Activated CD8-positive, alpha-beta memory T cell treated with anti-CD3 and anti-CD28 coated beads, Interleukin-2, amount 50 U/mL, for 1 hour (primary cell): ENCODE measurements around the gene PODNL1.

Experiments used
- DNase-seq: peaks from one replicate; pipeline ENCODE4 v3.0.0-alpha.2; 2020; ENCODE audit errors: extremely low read depth

Gene PODNL1, protein sequence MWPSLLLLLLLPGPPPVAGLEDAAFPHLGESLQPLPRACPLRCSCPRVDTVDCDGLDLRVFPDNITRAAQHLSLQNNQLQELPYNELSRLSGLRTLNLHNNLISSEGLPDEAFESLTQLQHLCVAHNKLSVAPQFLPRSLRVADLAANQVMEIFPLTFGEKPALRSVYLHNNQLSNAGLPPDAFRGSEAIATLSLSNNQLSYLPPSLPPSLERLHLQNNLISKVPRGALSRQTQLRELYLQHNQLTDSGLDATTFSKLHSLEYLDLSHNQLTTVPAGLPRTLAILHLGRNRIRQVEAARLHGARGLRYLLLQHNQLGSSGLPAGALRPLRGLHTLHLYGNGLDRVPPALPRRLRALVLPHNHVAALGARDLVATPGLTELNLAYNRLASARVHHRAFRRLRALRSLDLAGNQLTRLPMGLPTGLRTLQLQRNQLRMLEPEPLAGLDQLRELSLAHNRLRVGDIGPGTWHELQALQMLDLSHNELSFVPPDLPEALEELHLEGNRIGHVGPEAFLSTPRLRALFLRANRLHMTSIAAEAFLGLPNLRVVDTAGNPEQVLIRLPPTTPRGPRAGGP

GRCh38 chr19:13938301-13939064 lies at the start of gene PODNL1:
Gene PODNL1 (minus strand): TSS chr19:13938417. CDS start chr19:13938181, 236 bp downstream.
- no peak for DNase-seq

DNA sequence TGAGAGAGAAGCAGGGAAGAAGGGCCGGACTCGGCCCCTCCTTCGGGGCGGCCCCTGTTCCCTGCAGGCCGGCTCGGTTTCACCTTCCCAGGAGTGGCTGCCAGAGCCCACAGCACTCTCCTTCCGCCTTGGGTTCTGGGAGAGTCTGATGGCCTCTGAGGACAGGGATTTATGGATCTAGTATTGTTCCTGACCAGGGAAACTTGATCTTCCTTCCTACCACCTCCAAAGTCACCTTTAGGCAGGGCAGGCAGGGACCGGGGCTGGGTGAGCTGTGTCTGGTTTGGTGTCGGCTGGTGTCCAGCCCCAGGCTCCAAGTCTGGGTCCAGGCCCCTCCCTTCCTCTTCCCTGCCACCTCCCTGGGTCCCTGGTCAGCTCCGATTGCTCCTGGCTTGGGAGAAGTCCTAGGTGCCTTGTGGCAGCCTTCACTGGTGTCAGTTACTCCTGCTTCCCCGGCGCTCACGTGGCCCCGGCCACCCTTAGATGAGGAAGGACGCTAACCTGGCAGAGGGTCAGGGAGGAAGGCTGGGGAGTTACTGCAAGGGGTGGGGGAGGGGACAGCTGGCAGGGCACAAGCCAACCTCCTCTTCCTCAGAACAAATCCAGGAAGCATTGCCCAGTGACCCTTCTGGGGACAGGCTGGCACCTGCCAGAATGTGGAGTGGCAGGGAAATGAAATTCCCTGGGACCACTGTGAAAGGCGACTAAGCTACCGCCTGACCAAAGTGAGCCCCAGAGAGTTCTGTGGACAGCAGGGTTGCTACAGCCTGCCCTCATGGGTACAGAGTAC lies 49.1 kb upstream of the PODNL1 start:
- DNase-seq, result no peak

DNA sequence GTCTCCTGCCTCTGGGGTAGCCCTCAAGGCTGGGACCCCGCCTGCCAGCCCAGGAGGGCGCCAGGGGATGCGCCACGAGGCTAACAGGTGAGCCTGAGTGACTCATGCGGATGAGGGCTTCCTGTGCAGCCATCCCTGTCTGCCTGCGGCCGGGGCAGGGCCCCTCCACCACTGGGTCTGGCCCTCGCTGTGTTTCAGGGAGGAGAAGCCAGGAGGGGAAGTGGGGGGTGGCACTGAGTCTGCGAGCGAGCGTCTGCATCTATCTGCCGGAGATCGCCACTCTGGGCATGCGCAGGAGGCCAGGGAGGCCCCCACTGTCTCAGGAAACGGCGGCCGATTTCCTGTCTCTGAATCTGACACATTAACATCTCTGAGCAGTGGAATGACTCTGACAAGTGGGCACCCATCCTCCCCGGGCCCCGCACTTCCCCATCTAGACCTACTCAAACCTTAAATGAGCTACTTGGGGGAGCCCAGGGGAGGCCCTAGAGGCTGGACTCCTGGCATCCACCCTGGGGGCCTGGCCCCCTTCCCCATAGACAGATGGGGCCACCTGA lies 48.2 kb upstream of the PODNL1 start:
- peak; percentile 100 for DNase-seq

DNA sequence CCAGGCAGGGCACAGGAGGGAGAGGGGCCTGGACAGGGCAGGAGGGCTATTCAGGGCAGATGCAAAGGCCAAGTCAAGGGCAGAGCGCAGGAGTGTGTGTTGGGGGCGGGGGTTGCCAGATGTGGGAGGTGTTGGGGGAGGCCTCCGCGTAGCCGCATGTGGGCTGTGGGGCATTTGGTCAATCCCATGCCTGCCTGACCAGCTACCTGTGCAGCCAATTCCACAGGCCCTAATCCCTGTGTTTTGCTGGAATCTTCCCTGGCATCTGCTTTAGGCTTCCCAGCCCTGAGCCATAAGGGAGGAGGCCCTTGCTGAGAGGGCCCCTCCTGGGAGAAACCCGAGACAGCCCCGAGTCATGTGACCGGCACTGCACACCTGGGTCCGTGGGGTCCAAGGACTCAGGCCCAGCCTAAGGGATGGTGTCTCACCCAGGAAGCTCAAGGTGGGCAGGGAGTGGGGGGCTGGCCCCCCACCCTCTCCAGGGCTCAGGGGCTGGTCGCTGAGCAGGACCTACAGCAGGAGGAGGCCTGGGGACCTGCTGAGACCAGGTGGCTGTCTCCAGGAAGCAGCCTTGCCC lies 47.6 kb upstream of the PODNL1 start:
- no peak for DNase-seq

DNA sequence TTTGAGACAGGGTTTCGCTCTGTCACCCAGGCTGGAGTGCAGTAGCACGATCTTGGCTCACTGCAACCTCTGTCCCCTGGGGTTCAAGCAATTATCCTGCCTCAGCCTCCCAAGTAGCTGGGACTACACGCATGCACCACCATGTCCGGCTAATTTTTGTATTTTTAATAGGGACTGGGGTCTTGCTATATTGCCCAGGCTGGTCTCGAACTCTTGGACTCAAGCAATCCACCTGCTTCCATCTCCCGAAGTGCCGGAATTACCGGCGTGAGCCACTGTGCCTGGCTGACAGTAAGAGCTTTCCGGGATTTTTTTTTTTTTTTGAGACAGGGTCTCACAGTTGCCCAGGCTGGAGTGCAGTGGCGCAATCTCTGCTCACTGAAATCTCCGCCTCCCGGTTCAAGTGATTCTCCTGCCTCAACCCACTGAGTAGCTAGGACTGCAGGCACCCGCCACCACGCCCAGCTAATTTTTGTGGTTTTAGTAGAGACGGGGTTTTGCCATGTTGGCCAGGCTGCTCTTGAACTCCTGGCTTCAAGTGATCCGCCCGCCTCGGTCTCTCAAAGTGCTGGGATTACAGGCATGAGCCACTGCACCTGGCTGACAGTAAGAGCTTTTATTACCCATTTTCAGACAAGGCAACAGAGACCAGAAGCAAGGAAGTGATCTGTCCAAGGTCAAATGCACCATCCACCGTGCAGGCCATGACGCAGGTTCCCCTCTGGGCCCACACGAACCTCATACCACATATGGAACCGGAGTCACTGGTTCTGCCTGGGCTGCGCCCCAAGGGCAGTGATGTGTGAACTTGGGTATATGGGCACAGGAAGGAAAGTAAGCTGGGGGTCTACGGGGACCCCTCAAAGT lies 46.9 kb upstream of the PODNL1 start:
- DNase-seq, result no peak

DNA sequence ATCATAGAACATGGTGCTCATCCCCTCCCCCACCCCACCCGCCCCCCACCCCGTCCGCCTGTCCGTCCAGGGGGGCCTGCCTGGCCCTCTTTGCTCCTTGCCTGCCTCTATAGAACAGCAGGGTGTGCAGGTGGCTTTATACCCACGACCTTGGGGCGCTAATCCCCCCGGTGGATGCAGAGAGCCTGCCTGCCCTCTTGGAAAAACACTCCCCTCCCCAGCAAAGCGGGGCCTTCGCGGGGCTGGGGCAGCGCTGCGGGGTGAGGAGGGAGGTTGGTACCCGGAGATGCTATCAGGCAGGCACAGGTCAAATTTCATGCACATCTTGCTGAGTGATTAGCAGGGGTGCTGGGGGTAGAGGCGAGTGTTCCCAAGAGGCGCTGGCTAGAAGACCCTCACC lies 46.0 kb upstream of the PODNL1 start:
- DNase-seq, result no peak

DNA sequence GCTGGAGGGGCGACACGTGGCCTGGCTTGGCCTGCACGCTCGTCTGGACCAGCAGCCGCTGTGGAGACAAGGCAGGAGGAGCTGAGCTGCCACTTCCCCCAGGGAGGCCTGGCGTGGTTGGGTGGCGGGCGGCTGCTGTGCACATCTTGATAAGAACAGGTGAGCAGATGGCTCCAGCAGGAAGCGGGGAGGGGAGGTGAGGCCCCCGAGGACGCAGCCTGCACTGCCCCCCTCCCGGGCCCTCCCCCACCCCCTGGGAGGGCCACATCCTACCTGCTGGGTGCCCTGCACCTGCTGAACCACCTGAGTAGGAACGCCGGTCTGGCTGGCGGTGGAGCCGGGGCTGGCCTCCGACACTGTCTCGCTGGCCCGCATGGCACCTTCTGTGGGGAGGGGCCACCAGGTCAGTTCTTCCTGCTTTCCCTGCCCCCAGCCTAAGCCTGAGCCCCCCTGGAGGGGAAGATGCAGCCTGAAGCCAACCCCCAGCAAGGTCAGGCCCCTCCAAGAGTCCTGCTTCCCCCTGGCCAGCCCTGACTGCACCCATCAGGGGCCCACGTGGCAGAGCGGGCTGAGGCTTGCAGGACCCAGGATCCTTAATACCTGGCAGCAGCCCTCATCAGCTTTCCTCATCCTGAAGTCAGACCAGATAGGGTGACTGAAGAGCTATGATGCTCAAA lies 45.1 kb upstream of the PODNL1 start:
- no peak for DNase-seq

DNA sequence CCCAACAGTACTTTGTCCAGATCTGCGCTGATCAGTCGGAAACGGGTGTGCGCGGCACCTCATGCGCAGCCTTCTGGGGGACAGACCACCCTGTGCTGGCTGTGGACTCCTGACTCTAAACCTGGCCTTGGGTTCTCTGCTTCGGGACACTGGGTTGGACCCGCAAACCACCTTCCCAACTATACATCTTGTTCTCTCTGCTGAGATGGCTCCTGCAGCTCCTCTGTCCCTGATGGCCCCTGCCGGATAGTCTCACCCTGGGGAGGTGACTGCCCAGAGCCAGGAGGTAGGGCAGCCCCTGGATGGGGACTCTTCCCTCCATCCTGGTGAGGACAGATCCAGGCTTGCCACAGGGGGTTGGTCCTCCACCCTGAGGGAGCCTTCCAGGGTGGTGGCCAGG lies 44.6 kb upstream of the PODNL1 start:
- no peak for DNase-seq

DNA sequence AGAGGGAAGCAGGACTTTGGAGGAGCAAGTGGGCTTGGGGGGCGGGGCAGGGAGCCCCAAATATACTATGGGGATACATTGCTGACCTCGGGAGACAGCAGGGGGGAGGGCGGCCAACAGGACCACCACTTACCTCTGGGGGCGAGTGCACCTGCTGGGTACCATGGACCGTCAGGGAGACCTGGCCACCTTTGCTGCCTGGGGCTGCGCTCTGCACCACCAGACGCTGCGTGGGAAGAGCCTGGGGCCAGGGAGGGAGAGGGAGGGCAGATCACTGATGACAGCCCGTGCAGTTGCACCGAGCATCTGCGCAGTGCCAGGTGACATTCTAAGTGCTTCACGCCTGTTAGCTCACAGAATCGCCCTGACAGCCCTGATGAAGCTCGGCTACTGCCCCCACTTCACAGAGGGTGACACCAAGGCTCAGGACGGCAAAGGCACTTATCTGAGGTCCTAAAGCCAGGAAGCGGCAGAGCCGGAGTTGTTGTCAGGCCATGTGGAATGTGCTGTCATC lies 43.8 kb upstream of the PODNL1 start:
- no peak for DNase-seq

GRCh38 chr19:13981467-13981866 lies 43.2 kb upstream of the PODNL1 start:
- no peak for DNase-seq

DNA sequence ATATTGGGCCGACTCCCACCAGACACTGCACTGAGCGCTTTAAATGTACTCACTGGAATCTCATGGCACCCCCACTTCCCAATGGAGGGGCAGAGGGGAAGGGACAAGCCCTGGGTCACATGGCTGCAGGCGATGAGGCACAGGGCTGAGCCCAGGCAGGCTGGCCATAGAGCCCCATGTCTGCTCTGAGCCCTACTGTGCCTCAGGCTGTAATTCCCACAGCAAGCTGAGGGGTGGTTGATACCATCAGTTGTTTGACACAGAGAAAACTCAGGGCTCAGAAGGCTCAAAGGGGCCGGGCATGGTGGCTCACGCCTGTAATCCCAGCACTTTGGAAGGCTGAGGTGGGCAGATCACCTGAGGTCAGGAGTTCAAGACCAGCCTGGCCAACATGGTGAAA lies 42.8 kb upstream of the PODNL1 start:
- no peak for DNase-seq

DNA sequence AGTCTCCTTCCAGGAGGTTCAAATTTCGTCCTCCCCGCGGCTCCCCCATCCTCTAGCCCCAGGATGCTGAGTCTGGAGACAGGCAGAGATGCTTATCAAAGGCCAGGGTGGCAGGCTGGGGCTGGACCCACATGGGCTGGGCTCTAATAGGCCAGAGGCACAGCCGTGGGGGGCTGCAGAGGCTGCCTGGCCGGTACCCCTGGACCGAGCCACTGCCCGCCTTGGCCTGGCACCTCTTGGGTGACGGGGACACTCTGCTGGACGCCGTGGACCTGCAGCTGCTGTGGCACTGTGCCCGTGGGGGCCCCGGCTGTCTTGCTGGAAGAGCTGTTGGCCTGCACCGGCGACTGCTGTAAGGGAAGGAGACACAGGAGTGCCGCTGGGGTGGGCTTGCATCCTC lies 42.1 kb upstream of the PODNL1 start:
- DNase-seq, result no peak

DNA sequence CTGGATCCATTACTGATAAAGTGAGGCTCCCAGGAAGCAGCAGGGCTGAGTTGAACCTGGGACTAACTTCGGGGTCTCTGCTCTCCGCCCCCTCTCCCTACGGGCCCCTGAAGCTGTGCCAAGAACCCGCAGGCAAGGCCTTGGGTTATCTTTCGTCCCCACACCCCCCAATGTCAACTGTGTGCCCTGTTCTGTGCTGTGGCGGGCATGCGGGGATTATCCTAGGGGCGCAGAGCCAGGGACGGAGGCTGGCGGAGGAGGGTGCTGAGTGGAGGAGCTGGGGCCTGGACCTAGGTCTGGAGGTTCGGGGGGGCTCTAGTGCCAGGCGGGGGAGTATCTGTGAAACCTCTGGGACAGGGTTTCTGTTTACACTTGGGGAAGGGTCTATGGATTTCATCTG lies 41.5 kb upstream of the PODNL1 start:
- DNase-seq, result no peak

DNA sequence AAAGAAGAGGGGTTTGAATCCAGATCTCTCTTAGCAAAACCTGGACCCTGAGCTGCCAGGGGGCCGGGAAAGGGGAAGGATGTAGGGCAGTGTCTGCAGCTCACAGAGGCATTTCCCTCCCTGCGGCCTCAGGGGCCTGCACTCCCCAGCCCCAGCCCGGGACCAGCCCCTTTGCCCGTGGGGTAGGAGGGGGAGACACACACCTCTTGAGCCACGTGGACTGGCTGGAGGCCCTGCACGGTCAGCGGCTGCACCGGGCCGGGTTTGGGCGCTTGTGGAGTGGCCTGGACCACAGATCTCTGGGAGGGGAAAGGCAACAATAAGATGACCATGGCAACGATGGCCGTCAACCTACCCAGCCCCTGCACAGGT lies 41.0 kb upstream of the PODNL1 start:
- DNase-seq, result no peak

DNA sequence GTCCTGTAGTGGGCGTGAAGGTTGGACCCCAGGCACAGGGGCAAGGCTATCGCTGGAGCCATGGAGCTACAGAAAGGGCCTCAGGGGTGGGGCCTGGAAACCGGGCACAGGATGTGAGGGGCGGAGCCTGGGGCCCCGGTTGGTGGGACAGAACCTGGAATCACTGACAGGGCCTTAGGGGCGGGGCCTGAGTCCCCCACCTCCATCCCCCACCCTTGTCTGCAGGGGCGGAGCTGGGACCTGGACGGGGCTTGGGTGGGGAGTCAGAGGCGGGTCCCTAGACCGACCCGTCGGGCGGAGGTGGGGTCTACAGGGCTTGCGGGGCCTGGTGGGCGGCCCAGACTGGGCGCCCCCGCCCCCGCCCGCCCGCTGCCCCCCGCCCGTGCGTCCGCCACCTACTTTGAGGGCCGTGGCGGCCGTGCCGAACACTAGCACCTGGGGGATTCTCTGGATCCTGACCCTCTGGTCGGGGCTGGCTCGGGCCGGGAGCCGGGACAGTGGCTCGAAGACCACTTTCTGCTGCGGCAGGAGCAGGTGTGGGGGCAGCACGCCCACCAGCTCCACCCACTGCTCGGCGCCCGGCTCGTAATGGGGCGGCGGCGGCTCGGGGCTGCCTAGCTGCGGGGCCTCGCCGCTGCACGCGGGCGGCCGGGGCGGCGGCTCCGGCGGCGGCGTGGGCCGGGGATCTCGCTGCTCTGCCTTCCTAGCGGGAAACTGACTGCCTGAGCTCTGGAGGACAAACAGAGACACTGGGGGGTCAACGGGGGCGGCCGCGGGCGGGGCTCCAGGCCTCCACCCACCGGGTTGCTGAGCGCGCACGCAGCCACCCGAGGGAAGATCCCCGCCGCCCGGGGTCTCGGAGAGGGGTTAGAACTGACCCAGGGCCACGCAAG lies 40.4 kb upstream of the PODNL1 start:
- DNase-seq, result no peak

DNA sequence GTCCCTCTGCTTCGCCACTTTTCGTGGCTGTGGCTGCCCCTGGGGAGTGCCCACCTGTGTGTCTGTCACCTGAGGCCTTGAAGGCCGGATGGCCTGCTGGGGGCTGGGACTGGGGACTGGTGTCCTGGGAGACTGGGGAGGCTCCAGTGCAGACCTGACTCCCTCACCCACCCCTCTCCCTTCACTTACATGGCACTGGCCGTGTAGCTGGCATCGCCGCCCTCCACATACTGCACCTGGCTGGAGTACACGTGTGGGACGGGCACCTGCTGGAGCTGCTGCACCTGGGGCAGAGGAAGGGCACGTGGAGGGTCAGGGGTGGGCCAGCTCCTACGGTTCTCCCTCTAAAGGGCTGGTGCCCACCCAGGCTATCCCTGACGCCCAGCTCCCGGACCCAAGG lies 39.6 kb upstream of the PODNL1 start:
- DNase-seq, result no peak

DNA sequence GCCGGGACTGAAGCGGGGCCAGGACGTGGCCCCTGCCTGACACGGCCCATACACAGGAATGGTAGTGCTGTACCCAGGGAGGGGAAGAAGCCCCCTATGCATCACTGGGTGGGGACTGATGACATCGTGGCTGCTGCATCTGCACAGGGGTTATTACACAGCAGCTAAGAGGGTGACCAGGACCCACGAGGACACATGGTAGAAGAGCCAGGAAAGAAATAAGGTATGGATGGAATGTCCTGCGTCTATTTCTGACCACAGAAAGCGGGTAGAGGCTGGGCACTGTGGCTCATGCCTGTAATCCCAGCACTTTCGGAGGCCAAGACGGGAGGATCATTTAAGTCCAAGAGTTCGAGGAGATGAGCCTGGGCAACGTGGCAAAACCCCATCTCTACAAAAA lies 38.2 kb upstream of the PODNL1 start:
- DNase-seq, result no peak

GRCh38 chr19:13975870-13976269 lies 37.7 kb upstream of the PODNL1 start:
- no peak for DNase-seq

- no peak for DNase-seq
Observed at GRCh38 chr19:13974073-13974472, 35.9 kb upstream of the PODNL1 start.
